ENCODE data around the gene PHF21B.

Gene PHF21B

GRCh38 chr22:44952863-44953746 is 56.7 kb downstream of the PHF21B start:
- TF ChIP-seq FOXM1 (IDR thresholded peaks at IDR 0.05; ENCODE audit: borderline replicate concordance, low read depth) (no peak), USF1 (IDR thresholded peaks at IDR 0.05) (no peak), RAD21 (IDR thresholded peaks at IDR 0.05; ENCODE audit: low read depth) (no peak), TEAD4 (IDR thresholded peaks at IDR 0.05) (no peak), EP300 (IDR thresholded peaks at IDR 0.05; ENCODE audit: borderline replicate concordance) (no peak), MAX (IDR thresholded peaks at IDR 0.05) (no peak), TCF12 (IDR thresholded peaks at IDR 0.05; ENCODE audit: low read depth) (no peak), ZBTB7A (IDR thresholded peaks at IDR 0.05; ENCODE audit: low read depth) (no peak), TAF1 (IDR thresholded peaks at IDR 0.05; ENCODE audit: low read depth) (no peak), NFIC (IDR thresholded peaks at IDR 0.05) (no peak), CEBPB (IDR thresholded peaks at IDR 0.05) (no peak)

- TF ChIP-seq REST (IDR thresholded peaks at IDR 0.05; ENCODE audit: low read depth) = no peak
- TF ChIP-seq NFIC (IDR thresholded peaks at IDR 0.05) = no peak
- no peak for TF ChIP-seq CREB1 (IDR thresholded peaks at IDR 0.05; ENCODE audit: low read depth)
- no peak for TF ChIP-seq MAX (IDR thresholded peaks at IDR 0.05)
- TF ChIP-seq YY1 (IDR thresholded peaks at IDR 0.05; ENCODE audit: low read depth) = no peak
- TF ChIP-seq TCF12 (IDR thresholded peaks at IDR 0.05; ENCODE audit: low read depth) = no peak
- no peak for TF ChIP-seq RAD21 (IDR thresholded peaks at IDR 0.05; ENCODE audit: low read depth)
- no peak for TF ChIP-seq EP300 (IDR thresholded peaks at IDR 0.05; ENCODE audit: borderline replicate concordance)
- no peak for TF ChIP-seq ZBTB7A (IDR thresholded peaks at IDR 0.05; ENCODE audit: low read depth)
- TF ChIP-seq CEBPB (IDR thresholded peaks at IDR 0.05) = no peak
- no peak for TF ChIP-seq TEAD4 (IDR thresholded peaks at IDR 0.05)
- TF ChIP-seq EGR1 (IDR thresholded peaks at IDR 0.05) = no peak
- TF ChIP-seq USF1 (IDR thresholded peaks at IDR 0.05) = no peak
- no peak for TF ChIP-seq FOXM1 (IDR thresholded peaks at IDR 0.05; ENCODE audit: borderline replicate concordance, low read depth)
- no peak for TF ChIP-seq TAF1 (IDR thresholded peaks at IDR 0.05; ENCODE audit: low read depth)
Observed at GRCh38 chr22:44951510-44951816, 58.3 kb downstream of the PHF21B start.

- TF ChIP-seq CREB1 (IDR thresholded peaks at IDR 0.05; ENCODE audit: low read depth) = no peak
- TF ChIP-seq EGR1 (IDR thresholded peaks at IDR 0.05) = no peak
- no peak for TF ChIP-seq EP300 (IDR thresholded peaks at IDR 0.05; ENCODE audit: borderline replicate concordance)
- no peak for TF ChIP-seq NFIC (IDR thresholded peaks at IDR 0.05)
- no peak for TF ChIP-seq ZBTB7A (IDR thresholded peaks at IDR 0.05; ENCODE audit: low read depth)
- no peak for TF ChIP-seq CEBPB (IDR thresholded peaks at IDR 0.05)
- no peak for TF ChIP-seq YY1 (IDR thresholded peaks at IDR 0.05; ENCODE audit: low read depth)
- no peak for TF ChIP-seq MAX (IDR thresholded peaks at IDR 0.05)
- TF ChIP-seq REST (IDR thresholded peaks at IDR 0.05; ENCODE audit: low read depth) = no peak
- no peak for TF ChIP-seq TAF1 (IDR thresholded peaks at IDR 0.05; ENCODE audit: low read depth)
- no peak for TF ChIP-seq FOXM1 (IDR thresholded peaks at IDR 0.05; ENCODE audit: borderline replicate concordance, low read depth)
- TF ChIP-seq RAD21 (IDR thresholded peaks at IDR 0.05; ENCODE audit: low read depth) = no peak
- TF ChIP-seq USF1 (IDR thresholded peaks at IDR 0.05) = no peak
- no peak for TF ChIP-seq TEAD4 (IDR thresholded peaks at IDR 0.05)
- no peak for TF ChIP-seq TCF12 (IDR thresholded peaks at IDR 0.05; ENCODE audit: low read depth)
Observed at GRCh38 chr22:44950806-44951509, 58.8 kb downstream of the PHF21B start.

- no peak for TF ChIP-seq EP300 (IDR thresholded peaks at IDR 0.05; ENCODE audit: borderline replicate concordance)
- no peak for TF ChIP-seq USF1 (IDR thresholded peaks at IDR 0.05)
- TF ChIP-seq TAF1 (IDR thresholded peaks at IDR 0.05; ENCODE audit: low read depth) = no peak
- TF ChIP-seq MAX (IDR thresholded peaks at IDR 0.05) = no peak
- TF ChIP-seq CREB1 (IDR thresholded peaks at IDR 0.05; ENCODE audit: low read depth) = no peak
- no peak for TF ChIP-seq REST (IDR thresholded peaks at IDR 0.05; ENCODE audit: low read depth)
Observed at GRCh38 chr22:44947846-44948245, 62.0 kb downstream of the PHF21B start.

Data from Ishikawa (cell line).